22Rv1 (cell line): ENCODE measurements around the gene NLRC5.

Source experiments
- H3K27ac ChIP-seq: fragments of 450-650 bp; 2 replicates; pipeline ENCODE4 v1.5.1; 2017
- CTCF ChIP-seq: fragments of 450-650 bp; IDR thresholded peaks from 2 replicates; pipeline ENCODE4 v1.5.1; 2017; ENCODE audit warnings: mild to moderate bottlenecking
- ZFX ChIP-seq: fragments of 450-650 bp; IDR thresholded peaks from 2 replicates; pipeline ENCODE4 v1.6.1; 2017; ENCODE audit warnings: antibody characterized with exemption, borderline replicate concordance

The NLRC5 gene

GRCh38 chr16:57042157-57043111, 53.1 kb downstream of the NLRC5 start:
- TF ChIP-seq CTCF (no peak), ZFX (no peak)
- H3K27ac ChIP-seq: no peak overlapping the region

GRCh38 chr16:57043248-57043647, 53.9 kb downstream of the NLRC5 start:
- no peak overlapping the region for H3K27ac ChIP-seq
- no peak for TF ChIP-seq CTCF
- TF ChIP-seq ZFX: no peak

- no peak for TF ChIP-seq CTCF
- no peak for TF ChIP-seq ZFX
- H3K27ac ChIP-seq: no peak overlapping the region
Measured at GRCh38 chr16:57044931-57045693, 55.8 kb downstream of the NLRC5 start.

GRCh38 chr16:57045694-57046381, 56.5 kb downstream of the NLRC5 start:
- no peak overlapping the region for H3K27ac ChIP-seq
- peak; percentile 83 for TF ChIP-seq CTCF
- TF ChIP-seq ZFX: no peak

GRCh38 chr16:57048095-57048494, 58.7 kb downstream of the NLRC5 start:
- H3K27ac ChIP-seq: no peak overlapping the region
- TF ChIP-seq ZFX (no peak), CTCF (no peak)

GRCh38 chr16:57049678-57050077, 60.3 kb downstream of the NLRC5 start:
- no peak overlapping the region for H3K27ac ChIP-seq
- TF ChIP-seq ZFX: no peak
- no peak for TF ChIP-seq CTCF
